ENCODE measurements around the gene MCEMP1.

Gene MCEMP1

DNA sequence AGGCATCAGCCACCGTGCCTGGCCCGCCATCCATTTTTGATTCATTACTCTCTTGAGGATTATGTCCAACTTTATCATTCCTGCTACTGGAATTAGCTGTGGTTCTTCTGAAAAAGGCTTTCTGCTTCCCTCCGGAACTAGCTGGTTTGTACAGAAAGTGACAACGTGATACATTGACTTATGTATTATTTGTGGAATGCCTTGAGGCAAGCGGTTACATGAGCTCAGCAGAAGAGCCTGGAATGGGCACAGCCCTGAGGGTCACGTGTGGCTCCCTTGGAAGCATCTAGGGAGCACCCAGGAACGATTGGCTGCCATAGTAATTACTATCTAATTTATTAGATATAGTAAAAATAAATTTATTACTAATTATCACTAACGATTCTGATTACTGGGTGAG, 22.5 kb upstream of the MCEMP1 start:
- no peak for TF ChIP-seq ZFX (IDR thresholded peaks at IDR 0.05; ENCODE audit: borderline replicate concordance)
- TF ChIP-seq, protein P1, sequence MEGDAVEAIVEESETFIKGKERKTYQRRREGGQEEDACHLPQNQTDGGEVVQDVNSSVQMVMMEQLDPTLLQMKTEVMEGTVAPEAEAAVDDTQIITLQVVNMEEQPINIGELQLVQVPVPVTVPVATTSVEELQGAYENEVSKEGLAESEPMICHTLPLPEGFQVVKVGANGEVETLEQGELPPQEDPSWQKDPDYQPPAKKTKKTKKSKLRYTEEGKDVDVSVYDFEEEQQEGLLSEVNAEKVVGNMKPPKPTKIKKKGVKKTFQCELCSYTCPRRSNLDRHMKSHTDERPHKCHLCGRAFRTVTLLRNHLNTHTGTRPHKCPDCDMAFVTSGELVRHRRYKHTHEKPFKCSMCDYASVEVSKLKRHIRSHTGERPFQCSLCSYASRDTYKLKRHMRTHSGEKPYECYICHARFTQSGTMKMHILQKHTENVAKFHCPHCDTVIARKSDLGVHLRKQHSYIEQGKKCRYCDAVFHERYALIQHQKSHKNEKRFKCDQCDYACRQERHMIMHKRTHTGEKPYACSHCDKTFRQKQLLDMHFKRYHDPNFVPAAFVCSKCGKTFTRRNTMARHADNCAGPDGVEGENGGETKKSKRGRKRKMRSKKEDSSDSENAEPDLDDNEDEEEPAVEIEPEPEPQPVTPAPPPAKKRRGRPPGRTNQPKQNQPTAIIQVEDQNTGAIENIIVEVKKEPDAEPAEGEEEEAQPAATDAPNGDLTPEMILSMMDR (IDR thresholded peaks at IDR 0.05) = no peak
- H3K27ac ChIP-seq = no peak overlapping the region

DNA sequence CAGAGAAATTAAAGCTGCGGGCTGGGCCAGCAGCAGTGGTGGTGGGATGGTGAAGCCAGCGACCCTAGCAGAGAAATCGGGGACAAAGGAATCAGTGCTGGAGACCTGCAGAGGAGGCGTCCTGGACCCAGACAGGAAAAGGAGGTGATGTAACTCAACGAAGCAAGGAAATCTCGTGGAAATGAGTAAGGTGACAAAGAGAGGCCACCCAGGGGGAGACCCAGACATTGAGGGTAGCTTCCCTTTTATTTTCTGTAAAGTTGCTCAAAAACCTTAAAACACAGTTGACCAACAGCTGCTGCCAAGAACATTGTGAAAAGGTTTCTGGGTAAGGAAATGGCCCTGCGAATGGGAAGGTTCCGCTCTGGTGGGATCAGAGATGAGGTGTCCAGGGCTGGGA, 21.3 kb upstream of the MCEMP1 start:
- TF ChIP-seq, protein P1 (IDR thresholded peaks at IDR 0.05) = no peak
- TF ChIP-seq ZFX (IDR thresholded peaks at IDR 0.05; ENCODE audit: borderline replicate concordance) = no peak
- no peak overlapping the region for H3K27ac ChIP-seq

DNA sequence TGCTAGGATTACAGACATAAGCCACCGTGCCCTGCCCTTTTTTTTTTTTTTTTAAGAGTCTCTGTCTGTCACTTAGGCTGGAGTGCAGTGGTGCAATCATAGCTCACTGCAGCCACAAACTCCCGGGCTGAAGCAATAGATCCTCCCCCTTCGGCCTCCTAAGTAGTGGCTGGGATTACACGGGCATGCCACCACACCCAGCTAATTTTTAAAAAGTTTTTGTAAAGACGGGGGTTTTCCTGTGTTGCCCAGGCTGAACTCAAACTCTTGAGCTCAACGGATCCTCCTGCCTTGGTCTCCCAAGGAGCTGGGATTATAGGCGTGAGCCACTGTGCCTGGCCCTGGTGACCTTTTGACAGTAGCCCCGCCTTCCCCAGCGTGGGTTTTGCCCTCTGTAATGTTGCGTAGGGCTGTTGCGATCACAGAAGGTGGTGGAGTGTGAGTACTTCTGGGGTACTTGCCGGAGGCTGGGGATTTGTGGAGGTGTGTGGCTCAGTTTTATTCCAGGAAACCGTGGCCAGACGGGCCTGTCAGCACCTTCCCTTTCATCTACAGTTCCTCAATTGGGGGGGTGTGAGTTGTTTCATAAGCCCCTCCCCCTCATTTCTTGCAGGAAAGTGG, 19.6 kb upstream of the MCEMP1 start:
- no peak for TF ChIP-seq ZFX (IDR thresholded peaks at IDR 0.05; ENCODE audit: borderline replicate concordance)
- TF ChIP-seq, protein P1 (IDR thresholded peaks at IDR 0.05) = no peak
- no peak overlapping the region for H3K27ac ChIP-seq

DNA sequence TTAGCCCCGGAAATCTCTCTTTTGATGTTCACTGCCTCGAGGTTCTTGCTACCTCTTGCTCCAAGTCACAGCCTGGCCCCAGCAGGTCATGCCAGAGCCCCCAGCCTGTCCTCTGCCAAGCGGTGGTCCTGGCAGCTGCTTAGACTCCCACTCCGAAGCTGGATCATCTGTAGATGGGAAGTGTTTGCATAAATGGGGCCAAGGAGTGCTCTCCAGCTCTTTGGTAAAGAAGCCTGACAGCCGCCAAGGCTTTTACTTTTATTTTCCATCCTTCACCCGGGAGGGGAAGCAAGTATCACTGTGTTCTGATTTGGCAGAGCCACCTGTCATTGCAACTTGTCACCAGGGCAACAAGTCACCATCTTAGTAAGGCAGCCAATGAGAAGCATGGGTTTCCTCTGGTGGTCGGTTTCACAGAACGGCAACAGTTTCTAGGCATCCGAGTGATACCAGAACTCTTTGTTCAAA, 18.6 kb upstream of the MCEMP1 start:
- no peak overlapping the region for H3K27ac ChIP-seq

DNA sequence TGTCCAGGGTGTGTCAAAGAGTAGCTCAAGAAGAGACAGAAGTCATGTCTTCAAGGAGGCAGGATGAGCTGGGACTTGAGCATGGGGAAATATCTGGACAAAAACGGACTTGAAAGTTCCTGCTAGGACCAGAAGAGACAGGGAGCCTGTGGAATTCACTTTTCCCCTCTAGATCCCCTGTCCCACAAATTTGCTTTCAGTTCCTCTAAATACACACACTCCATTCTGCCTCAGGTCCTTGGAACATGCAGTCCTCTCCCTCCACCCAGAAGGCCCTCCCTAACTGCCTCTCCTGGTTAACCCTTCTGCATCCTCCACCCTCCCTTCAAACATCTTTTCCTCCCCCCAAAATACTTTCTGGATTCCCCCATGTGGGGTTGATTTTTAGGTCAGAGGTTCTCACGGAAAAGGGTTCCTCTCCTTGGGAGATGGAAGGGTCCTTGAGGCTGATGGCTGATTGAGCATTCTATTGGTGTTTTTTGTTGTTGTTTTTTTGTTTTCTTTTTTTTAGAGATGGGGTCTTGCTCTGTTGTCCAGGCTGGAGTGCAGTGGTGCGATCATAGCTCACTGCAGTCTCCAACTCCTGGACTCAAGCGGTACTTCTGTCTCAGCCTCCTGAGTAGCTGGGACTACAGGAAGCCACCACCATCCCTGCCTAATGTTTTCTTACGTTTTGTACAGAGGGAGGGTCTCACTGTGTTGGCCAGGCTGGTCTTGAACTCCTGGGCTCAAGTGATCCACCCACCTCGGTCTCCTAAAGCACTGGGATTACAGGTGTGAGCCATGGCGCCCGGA, 14.9 kb upstream of the MCEMP1 start:
- TF ChIP-seq, protein P1 (IDR thresholded peaks at IDR 0.05) = no peak
- no peak for TF ChIP-seq ZFX (IDR thresholded peaks at IDR 0.05; ENCODE audit: borderline replicate concordance)

More for the DNA sequence above, 18.6 kb upstream of the MCEMP1 start:
- TF ChIP-seq ZFX (IDR thresholded peaks at IDR 0.05; ENCODE audit: borderline replicate concordance) = no peak
- TF ChIP-seq, protein P1 (IDR thresholded peaks at IDR 0.05) = no peak

DNA sequence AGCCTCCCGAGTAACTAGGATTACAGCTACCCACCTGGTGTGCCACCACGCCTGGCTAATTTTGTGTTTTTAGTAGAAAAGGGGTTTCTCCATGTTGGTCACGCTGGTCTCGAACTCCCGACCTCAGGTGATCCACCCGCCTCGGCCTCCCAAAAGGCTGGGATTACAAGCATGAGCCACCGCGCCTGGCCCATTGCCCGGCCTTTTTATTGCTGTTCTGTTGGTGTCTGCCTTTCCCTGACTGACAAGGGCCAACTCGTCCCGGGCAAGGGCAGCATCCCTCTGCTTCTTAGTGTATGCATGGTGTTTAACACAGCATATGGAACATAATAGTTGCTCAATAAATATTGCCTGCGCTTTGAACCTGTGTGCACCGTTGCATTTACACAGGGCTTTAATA, 14.2 kb upstream of the MCEMP1 start:
- TF ChIP-seq, protein P1 (IDR thresholded peaks at IDR 0.05) = no peak
- no peak for TF ChIP-seq ZFX (IDR thresholded peaks at IDR 0.05; ENCODE audit: borderline replicate concordance)
- no peak overlapping the region for H3K27ac ChIP-seq

More for the DNA sequence above, 14.9 kb upstream of the MCEMP1 start:
- H3K27ac ChIP-seq = no peak overlapping the region

DNA sequence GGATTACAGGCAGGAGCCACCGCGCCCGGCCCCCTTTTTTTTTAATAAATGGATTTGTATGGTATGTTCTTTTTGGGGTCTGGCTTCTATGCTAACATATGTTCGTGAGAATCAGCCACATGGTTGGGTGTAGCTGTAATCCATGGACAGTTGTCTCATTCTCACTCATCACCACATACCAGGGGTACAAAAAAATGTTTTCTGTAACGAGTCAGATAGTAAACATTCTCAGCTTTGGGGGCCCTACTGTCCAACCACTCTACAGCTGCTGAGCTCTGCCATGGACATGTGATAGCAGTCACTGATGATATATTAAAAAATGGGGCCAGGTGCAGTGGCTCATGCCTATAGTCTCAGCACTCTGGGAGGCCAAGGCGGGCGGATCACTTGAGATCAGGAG, 13.2 kb upstream of the MCEMP1 start:
- no peak for TF ChIP-seq ZFX (IDR thresholded peaks at IDR 0.05; ENCODE audit: borderline replicate concordance)
- TF ChIP-seq, protein P1 (IDR thresholded peaks at IDR 0.05) = no peak

More for the DNA sequence above, 13.2 kb upstream of the MCEMP1 start:
- H3K27ac ChIP-seq = no peak overlapping the region
